Measurements from ENCODE around the gene RSAD2. TPM values are rescaled to one million over a fixed set of nuclear protein-coding genes. Genes with fewer than 3 reads are reported as not detected.

The RSAD2 gene
- polyA plus RNA-seq, 10 donors: 2.2 to 3.7 (median 2.8) TPM

- DNase-seq: no peak
Observed at GRCh38 chr2:6943971-6944370, 66.4 kb downstream of the RSAD2 start.

- DNase-seq: no peak
Observed at GRCh38 chr2:6944555-6944954, 67.0 kb downstream of the RSAD2 start.

- DNase-seq: no peak
Observed at GRCh38 chr2:6945087-6945813, 67.7 kb downstream of the RSAD2 start.

GRCh38 chr2:6945821-6946220 lies 68.2 kb downstream of the RSAD2 start:
- DNase-seq: no peak

GRCh38 chr2:6946722-6947121 lies 69.1 kb downstream of the RSAD2 start:
- DNase-seq: peak; percentile 22 to 74 (median 59)

Other genes starting within 250 kb of the RSAD2 start
- 1 to 10 TPM; 2.8 to 4.5 (median 3.7) TPM for gene CMPK2, start 11.9 kb upstream of the RSAD2 start, polyA plus RNA-seq (ENCODE audit: insufficient read length in 10 of 10)
- 10 to 100 TPM; 17.5 to 33.1 (median 22.6) TPM for gene RNF144A, start 39.6 kb downstream of the RSAD2 start, polyA plus RNA-seq (ENCODE audit: insufficient read length in 10 of 10)

Data from muscle of back (tissue), 11 donors.